ENCODE measurements around the gene NR2F2. TPM values are rescaled to one million over a fixed set of nuclear protein-coding genes. Genes with fewer than 3 reads are reported as not detected.

Gene NR2F2
- total RNA-seq, 4 donors from 2014 or later, result 3.9 to 14.0 (median 6.5) TPM

DNA sequence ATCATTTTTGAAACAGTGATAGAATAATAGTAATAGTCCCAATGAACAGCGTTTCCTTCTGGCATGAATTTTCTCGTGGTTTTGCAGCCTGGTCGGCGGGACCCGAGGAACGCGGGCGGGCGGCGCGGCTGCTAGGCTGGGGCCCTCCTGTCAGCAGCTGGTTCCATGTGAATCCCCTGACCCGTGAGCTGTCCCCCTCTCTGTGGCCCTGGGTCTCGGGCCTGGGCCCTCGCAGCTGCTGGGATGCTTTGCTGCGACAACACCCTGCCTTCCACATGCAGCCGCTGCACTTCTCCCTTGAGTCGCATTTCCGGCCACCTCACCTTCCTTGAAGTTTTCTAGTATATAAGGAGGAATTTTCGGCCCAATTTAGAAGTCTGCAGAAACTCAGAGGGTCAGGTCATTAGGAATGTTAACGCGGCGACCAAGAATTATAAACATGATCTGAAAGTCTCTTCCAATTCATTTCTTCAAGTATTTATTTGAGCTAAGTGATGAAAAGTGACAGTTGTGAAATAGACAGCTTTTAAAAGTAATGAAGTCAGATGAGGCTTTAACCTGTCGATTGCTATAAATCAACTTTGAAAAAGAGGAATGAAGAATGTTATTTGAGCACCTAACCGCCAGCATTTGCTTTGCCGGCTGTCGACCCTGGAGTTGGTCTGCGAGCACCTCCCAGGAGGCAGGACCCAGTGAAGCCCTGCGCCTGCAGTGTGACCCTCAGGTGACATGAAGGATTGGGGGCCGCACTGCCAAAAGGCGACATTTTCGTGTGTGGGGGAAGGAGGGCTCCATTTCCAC lies 27.7 kb downstream of the NR2F2 start:
- TF ChIP-seq, protein P1, sequence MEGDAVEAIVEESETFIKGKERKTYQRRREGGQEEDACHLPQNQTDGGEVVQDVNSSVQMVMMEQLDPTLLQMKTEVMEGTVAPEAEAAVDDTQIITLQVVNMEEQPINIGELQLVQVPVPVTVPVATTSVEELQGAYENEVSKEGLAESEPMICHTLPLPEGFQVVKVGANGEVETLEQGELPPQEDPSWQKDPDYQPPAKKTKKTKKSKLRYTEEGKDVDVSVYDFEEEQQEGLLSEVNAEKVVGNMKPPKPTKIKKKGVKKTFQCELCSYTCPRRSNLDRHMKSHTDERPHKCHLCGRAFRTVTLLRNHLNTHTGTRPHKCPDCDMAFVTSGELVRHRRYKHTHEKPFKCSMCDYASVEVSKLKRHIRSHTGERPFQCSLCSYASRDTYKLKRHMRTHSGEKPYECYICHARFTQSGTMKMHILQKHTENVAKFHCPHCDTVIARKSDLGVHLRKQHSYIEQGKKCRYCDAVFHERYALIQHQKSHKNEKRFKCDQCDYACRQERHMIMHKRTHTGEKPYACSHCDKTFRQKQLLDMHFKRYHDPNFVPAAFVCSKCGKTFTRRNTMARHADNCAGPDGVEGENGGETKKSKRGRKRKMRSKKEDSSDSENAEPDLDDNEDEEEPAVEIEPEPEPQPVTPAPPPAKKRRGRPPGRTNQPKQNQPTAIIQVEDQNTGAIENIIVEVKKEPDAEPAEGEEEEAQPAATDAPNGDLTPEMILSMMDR (IDR thresholded peaks at IDR 0.05), result no peak
- no peak for TF ChIP-seq POLR2A (IDR thresholded peaks at IDR 0.05)
- H3K4me3 ChIP-seq (ENCODE audit: low read depth, poor library complexity, severe bottlenecking), result no peak overlapping the region
- intact Hi-C loops (cut with DNase I; ENCODE audit: low total_unique reads), result no loop called here
- 62 to 64% methylated on average over 31 of the region's 31 CpGs for WGBS, 2 donors
- DNase-seq (ENCODE audit: low spot score in 2 of 2), result no peak

GRCh38 chr15:96358821-96359615 lies 28.5 kb downstream of the NR2F2 start:
- no peak overlapping the region for H3K4me3 ChIP-seq (ENCODE audit: low read depth, poor library complexity, severe bottlenecking)
- intact Hi-C loops (cut with DNase I; ENCODE audit: low total_unique reads), result no loop called here
- no peak for DNase-seq (ENCODE audit: low spot score in 2 of 2)
- TF ChIP-seq, protein P1 (IDR thresholded peaks at IDR 0.05), result no peak
- TF ChIP-seq POLR2A (IDR thresholded peaks at IDR 0.05), result no peak
- 43 to 48% methylated on average over 21 of the region's 21 CpGs for WGBS, 2 donors

- intact Hi-C loops (cut with DNase I; ENCODE audit: low total_unique reads), result no loop called here
- no peak for TF ChIP-seq POLR2A (IDR thresholded peaks at IDR 0.05)
- TF ChIP-seq, protein P1 (IDR thresholded peaks at IDR 0.05), result no peak
- no peak for DNase-seq (ENCODE audit: low spot score in 2 of 2)
- 9 to 13% methylated on average over 17 to 57 of the region's 57 CpGs for WGBS, 2 donors
- peak overlapping the region; percentile 13 for H3K4me3 ChIP-seq (ENCODE audit: low read depth, poor library complexity, severe bottlenecking)
Observed at GRCh38 chr15:96359616-96360521, 29.4 kb downstream of the NR2F2 start.

DNA sequence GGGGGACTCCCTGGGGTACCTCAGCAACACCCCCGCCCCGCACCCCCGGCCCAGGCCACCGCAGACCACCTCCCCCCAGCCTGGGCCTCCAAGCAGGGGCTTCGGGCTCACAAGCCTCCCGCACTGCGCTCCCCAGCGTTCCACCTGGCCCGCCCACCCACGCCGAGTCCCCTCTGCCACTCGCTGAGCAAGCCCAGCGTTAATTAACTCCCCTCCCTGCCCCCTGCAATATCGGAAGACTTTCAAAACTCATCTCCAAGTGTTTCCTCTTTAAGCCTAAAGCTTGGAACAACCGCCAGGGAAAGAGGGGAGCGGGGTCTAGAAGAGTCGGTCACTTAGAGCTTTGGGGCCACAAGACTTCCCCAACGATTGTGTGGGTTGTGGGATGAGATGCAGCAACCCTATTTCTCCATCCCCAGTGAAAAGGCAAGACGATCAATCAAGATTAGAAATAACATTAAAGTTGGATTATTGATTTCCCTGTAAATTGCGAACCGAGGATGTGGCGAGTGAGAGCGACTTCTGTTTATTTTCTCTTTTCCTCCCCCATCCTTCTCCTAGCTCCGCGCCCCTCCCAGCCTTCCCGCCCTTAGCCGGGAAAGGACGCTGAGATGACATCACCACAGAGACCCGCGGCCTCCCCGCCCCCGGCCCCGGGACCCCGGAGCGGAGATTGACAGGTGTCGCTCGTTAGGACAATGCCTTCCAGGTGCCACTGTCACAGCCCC lies 30.2 kb downstream of the NR2F2 start:
- H3K4me3 ChIP-seq (ENCODE audit: low read depth, poor library complexity, severe bottlenecking), result no peak overlapping the region
- TF ChIP-seq, protein P1 (IDR thresholded peaks at IDR 0.05), result no peak
- no peak for TF ChIP-seq POLR2A (IDR thresholded peaks at IDR 0.05)
- 15 to 20% methylated on average over 37 of the region's 37 CpGs for WGBS, 2 donors
- no peak for DNase-seq (ENCODE audit: low spot score in 2 of 2)
- intact Hi-C loops (cut with DNase I; ENCODE audit: low total_unique reads), result no loop called here

Measured in lower leg skin (tissue), 4 donors.